ENCODE data around the gene PACS2. TPM values are rescaled to one million over a fixed set of nuclear protein-coding genes. Genes with fewer than 3 reads are reported as not detected.

Gene PACS2
- polyA plus RNA-seq, 1 of the 3 experiments (the other 2 are of a cell fraction): 42.7 TPM

- Histone ChIP-seq H3K36me3 (replicated peaks in 1 of 2; ENCODE audit: control insufficient read depth in 1 of 2, insufficient read depth in 2 of 2, low read length in 1 of 2) (peaks cover 10 to 11% of the 10 kb centered on the region in 2 experiments), H3K27me3 (ENCODE audit: insufficient read depth) (no peaks in the 10 kb centered on the region), H3K9me2 (no peaks in the 10 kb centered on the region), H3K4me1 (ENCODE audit: control insufficient read depth in 1 of 2, insufficient read depth in 2 of 2, low read depth in 1 of 2, low read length in 1 of 2) (peaks cover 0 to 19% of the 10 kb centered on the region in 2 experiments; a peak in 1 of 4 replicates), H3K4me2 (peak overlapping the region; percentile 99), H3K79me2 (ENCODE audit: insufficient read depth) (peaks cover 14% of the 10 kb centered on the region; the same call in 1 of the 2 replicates), H3F3A (replicated peaks; ENCODE audit: insufficient read depth) (no peaks in the 10 kb centered on the region), H2AFZ (ENCODE audit: low read depth) (peak overlapping the region; percentile 96; the same call in 1 of the 2 replicates), H3K9ac (peak overlapping the region; percentile 83), H4K20me1 (ENCODE audit: insufficient read depth) (no peaks in the 10 kb centered on the region), H3K9me3 (peaks cover 3% of the 10 kb centered on the region; the same call in 1 of the 2 replicates), H3K27ac (ENCODE audit: low read depth in 2 of 2, low read length in 1 of 2) (peak overlapping the region; percentile 39 to 91), H3K4me3 (ENCODE audit: low read depth in 2 of 2, low read length in 1 of 2) (peak overlapping the region; percentile 60 to 80)
- POLR2A ChIA-PET: interaction anchor here (0.6 to 2.5 kb wide), 3 partner anchors 12 to 323 kb away, joined by 3 to 8 read pairs (median 5); no protein-coding TSS in a partner anchor
- WGBS (ENCODE audit: low lambda C conversion rate): 8% methylated on average over 11 of the region's 41 CpGs
- CTCF ChIA-PET: interaction anchor here (0.7 to 1.8 kb wide), 6 partner anchors 15 to 129 kb away, joined by 3 to 9 read pairs (median 3); no protein-coding TSS in a partner anchor
- DNase-seq: peak; percentile 90
- TF ChIP-seq ELF1 (IDR thresholded peaks at IDR 0.05) (no peak), FOSL2 (IDR thresholded peaks at IDR 0.05; ENCODE audit: borderline replicate concordance, low read depth) (no peak), SIN3A (IDR thresholded peaks at IDR 0.05; ENCODE audit: borderline replicate concordance, low read depth, low read length) (no peak), MXI1 (IDR thresholded peaks at IDR 0.05; ENCODE audit: low read depth, low read length) (no peak), FOXJ3 (CRISPR knock-in tag; IDR thresholded peaks at IDR 0.05) (0 out of 2 replicates have a peak, but pooled peaks have one; percentile 49), EZH2phosphoT487 (IDR thresholded peaks at IDR 0.05; ENCODE audit: borderline replicate concordance, low read depth) (no peak)
Observed at GRCh38 chr14:105398726-105399465, 84.3 kb downstream of the PACS2 start.

- 75% methylated on average over 5 of the region's 8 CpGs for WGBS (ENCODE audit: low lambda C conversion rate)
- Histone ChIP-seq H3K27ac (ENCODE audit: low read depth in 2 of 2, low read length in 1 of 2) (peak overlapping the region in 1 of 2 experiments; percentile 91; a peak in 1 of 4 replicates), H3K9me3 (peaks cover 3% of the 10 kb centered on the region; the same call in 1 of the 2 replicates), H3K4me1 (ENCODE audit: control insufficient read depth in 1 of 2, insufficient read depth in 2 of 2, low read depth in 1 of 2, low read length in 1 of 2) (peaks cover 0 to 19% of the 10 kb centered on the region in 2 experiments; a peak in 1 of 4 replicates), H3K36me3 (replicated peaks in 1 of 2; ENCODE audit: control insufficient read depth in 1 of 2, insufficient read depth in 2 of 2, low read length in 1 of 2) (peaks cover 10 to 11% of the 10 kb centered on the region in 2 experiments), H3K9ac (no peak overlapping the region; the same call in 1 of the 2 replicates), H2AFZ (ENCODE audit: low read depth) (no peak overlapping the region), H3F3A (replicated peaks; ENCODE audit: insufficient read depth) (no peaks in the 10 kb centered on the region), H3K4me2 (peak overlapping the region; percentile 99), H3K4me3 (ENCODE audit: low read depth in 2 of 2, low read length in 1 of 2) (peak overlapping the region; percentile 60 to 80), H3K27me3 (ENCODE audit: insufficient read depth) (no peaks in the 10 kb centered on the region), H3K79me2 (ENCODE audit: insufficient read depth) (peaks cover 14% of the 10 kb centered on the region; the same call in 1 of the 2 replicates), H4K20me1 (ENCODE audit: insufficient read depth) (no peaks in the 10 kb centered on the region), H3K9me2 (no peaks in the 10 kb centered on the region)
- POLR2A ChIA-PET: interaction anchor here (0.6 to 2.5 kb wide), 3 partner anchors 12 to 323 kb away, joined by 3 to 8 read pairs (median 5); no protein-coding TSS in a partner anchor
- TF ChIP-seq TAF1 (IDR thresholded peaks at IDR 0.05; ENCODE audit: borderline replicate concordance, low read depth, low read length): no peak
- no peak for TF ChIP-seq NFIC (IDR thresholded peaks at IDR 0.05; ENCODE audit: borderline replicate concordance)
- TF ChIP-seq, protein P1, sequence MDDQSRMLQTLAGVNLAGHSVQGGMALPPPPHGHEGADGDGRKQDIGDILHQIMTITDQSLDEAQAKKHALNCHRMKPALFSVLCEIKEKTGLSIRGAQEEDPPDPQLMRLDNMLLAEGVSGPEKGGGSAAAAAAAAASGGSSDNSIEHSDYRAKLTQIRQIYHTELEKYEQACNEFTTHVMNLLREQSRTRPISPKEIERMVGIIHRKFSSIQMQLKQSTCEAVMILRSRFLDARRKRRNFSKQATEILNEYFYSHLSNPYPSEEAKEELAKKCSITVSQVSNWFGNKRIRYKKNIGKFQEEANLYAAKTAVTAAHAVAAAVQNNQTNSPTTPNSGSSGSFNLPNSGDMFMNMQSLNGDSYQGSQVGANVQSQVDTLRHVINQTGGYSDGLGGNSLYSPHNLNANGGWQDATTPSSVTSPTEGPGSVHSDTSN (IDR thresholded peaks at IDR 0.05): no peak
- TF ChIP-seq TCF12 (IDR thresholded peaks at IDR 0.05): no peak
- TF ChIP-seq JUND (IDR thresholded peaks at IDR 0.05): no peak
- TF ChIP-seq RAD21 (IDR thresholded peaks at IDR 0.05; ENCODE audit: low read length): no peak
- TF ChIP-seq NRF1 (IDR thresholded peaks at IDR 0.05; ENCODE audit: low read depth, low read length): no peak
- no peak for TF ChIP-seq GABPA (IDR thresholded peaks at IDR 0.05; ENCODE audit: low read depth)
- no peak for TF ChIP-seq MEF2A (IDR thresholded peaks at IDR 0.05; ENCODE audit: borderline replicate concordance, low read depth)
- no peak for TF ChIP-seq IRF3 (IDR thresholded peaks at IDR 0.05; ENCODE audit: low read depth, low read length)
- TF ChIP-seq EP300 (IDR thresholded peaks at IDR 0.05; ENCODE audit: borderline replicate concordance in 1 of 2, low read depth in 1 of 2, low read length in 1 of 2): no peak
- no peak for TF ChIP-seq CTCF (IDR thresholded peaks at IDR 0.05)
- TF ChIP-seq MXI1 (IDR thresholded peaks at IDR 0.05; ENCODE audit: low read depth, low read length): no peak
- no peak for TF ChIP-seq MAX (IDR thresholded peaks at IDR 0.05; ENCODE audit: low read depth)
- TF ChIP-seq YY1 (IDR thresholded peaks at IDR 0.05; ENCODE audit: low read depth): no peak
- TF ChIP-seq RCOR1 (IDR thresholded peaks at IDR 0.05; ENCODE audit: low read length): no peak
- no peak for TF ChIP-seq FOSL2 (IDR thresholded peaks at IDR 0.05; ENCODE audit: borderline replicate concordance, low read depth)
- TF ChIP-seq RFX5 (IDR thresholded peaks at IDR 0.05; ENCODE audit: low read length): no peak
- DNase-seq: no peak
- CTCF ChIA-PET: interaction anchor here (0.7 to 1.1 kb wide), 5 partner anchors 16 to 129 kb away, joined by 3 to 4 read pairs (median 3); no protein-coding TSS in a partner anchor
Observed at GRCh38 chr14:105399466-105399775, 84.9 kb downstream of the PACS2 start.

Data from SK-N-SH (cell line).